HG03108 (cell line): Measurements from ENCODE around the gene RANBP6.
"Not testable (repeated sequence)": the region's sequence is repeated elsewhere in the genome, so short reads cannot be mapped to it uniquely, and the experiment has no call there.

Experiments
- ATAC-seq: cut with Tn5 transposase; IDR thresholded peaks from one replicate; pipeline ENCODE4 v1.9.1; 2021; ENCODE audit warnings: moderate library complexity; ENCODE audit not compliant: unreplicated experiment

Gene RANBP6

DNA sequence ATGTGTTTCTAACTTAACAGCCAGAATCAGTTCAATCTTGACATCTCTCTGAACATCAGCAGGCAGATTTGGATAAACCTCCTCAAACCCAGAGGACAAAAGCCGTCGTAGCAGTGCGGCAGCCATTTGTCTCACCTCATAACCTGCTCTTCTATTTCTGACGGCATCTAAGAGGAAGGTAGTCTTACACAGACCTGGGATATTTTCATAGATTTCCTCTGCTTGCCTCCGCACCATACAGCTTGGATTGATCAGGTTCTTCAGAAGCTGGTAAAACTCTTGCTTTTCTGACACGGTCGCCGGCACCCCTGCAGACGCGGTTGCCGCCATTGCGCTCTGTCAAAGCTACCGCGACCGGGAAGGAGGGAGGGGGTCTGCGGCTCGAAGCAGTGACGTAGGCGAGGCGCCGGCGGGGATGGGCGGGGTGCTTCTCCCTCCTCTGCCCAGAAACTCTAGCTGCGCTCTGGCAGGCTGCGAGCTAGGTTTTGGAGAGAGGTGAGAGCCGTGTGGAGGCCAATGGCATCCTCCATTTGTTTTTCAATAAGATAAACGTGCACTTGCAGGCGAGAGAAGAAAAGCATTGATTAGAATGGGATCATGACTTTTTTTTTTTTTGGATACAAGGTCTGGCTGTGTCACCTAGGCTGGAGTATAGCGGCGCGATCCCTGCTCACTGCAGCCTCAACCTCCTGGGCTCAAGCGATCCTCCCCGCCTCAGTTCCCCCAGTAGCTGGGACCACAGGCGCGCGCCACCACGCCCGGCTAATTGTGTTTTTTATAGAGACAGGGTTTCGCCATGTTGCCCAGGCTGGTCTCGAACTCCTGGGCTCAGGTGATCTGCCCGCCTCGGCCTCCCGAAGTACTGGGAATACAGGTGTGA, at the start of gene RANBP6:
Gene RANBP6, minus strand, starts transcription at position 347 of the 880 bp plus-strand sequence. Its CDS starts 17 bp downstream, at position 330.
- ATAC-seq = peak; percentile 97

DNA sequence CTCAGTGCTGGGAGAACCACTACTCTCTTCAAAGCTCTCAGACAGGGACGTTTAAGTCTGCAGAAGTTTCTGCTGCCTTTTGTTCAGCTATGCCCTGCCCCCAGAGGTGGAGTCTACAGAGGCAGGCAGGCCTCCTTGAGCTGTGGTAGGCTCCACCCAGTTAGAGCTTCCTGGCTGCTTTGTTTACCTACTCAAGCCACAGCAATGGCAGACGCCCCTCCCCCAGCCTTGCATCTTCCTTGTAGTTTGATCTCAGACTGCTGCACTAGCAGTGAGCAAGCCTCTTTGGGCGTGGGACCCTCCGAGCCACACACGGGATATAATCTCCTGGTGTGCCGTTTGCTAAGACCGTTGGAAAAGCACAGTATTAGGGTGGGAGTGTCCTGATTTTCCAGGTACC, 47.7 kb upstream of the RANBP6 start:
- ATAC-seq = not testable (repeated sequence)

DNA sequence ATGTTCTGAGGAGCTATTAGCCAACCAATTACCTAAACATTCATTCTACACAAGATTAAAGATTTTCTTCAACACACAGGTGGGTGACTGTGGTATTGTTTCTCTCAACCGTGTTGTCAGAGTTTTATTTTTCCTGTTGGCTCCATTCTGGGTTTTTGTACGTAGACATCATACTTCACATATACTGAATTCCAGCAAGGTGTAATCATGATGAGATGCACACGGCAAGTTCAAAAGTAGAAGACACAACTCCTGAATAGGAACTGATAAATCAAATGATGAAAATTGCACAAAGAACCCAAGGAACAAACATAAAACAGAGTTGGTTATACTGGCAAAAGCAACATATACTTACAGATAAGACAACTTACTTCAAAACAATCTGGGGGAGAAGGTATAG, 40.2 kb upstream of the RANBP6 start:
- no peak for ATAC-seq

DNA sequence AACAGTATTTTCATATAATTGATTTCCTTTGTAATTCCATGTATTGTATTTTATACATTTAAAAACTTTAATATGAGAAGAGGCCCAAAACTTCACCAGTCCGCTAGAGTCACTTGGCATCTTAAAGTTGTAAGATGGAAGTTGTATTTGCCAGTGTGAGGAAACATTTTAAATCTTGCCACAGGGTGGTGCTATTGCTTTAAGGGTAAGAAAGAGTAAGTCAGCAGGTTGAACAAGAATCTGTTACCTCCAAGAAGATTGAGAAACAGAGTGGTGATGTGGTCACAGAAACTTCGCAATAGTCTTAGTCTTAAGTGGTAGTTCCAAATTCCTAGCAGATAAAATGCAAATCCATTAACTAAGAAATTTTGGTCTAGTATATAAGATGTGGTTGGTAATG, 39.8 kb upstream of the RANBP6 start:
- ATAC-seq = peak; percentile 52

DNA sequence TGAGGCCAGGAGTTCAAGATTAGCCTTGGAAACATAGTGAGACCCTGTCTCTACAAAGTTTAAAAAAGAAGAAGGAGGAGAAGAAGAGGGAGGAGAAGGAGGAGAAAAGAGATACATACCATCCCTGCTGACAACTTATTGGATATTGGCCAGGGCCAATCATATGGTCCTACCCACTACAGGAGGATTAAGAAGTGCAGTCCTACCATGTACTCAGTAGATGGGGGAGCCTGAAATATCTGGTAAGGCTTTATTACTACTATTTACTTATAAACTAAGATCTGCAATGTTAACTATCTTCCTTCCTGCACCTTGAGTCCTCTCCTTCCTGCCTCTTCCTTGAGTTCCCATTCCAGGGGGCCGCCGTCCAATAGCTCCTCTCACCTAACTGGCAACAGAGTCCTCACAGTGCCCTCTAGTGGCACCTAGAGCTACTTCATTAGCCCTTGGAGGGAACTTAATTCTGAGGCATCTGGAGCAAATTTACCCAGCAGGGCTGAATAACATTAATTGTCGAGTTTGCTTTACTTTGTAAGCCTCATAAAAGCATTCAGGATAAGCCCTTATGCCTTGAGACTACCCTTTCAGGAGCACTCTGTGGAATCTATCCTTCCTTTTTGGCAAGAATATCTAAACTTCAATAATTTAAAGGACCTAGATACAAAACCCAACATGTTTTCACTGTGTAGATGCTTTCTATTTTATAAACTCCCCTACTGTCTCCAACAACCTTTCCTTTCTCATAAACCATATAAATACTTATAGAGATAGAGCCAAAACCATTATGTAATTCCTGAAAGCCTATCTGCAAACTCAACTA, 39.1 kb upstream of the RANBP6 start:
- ATAC-seq = no peak

DNA sequence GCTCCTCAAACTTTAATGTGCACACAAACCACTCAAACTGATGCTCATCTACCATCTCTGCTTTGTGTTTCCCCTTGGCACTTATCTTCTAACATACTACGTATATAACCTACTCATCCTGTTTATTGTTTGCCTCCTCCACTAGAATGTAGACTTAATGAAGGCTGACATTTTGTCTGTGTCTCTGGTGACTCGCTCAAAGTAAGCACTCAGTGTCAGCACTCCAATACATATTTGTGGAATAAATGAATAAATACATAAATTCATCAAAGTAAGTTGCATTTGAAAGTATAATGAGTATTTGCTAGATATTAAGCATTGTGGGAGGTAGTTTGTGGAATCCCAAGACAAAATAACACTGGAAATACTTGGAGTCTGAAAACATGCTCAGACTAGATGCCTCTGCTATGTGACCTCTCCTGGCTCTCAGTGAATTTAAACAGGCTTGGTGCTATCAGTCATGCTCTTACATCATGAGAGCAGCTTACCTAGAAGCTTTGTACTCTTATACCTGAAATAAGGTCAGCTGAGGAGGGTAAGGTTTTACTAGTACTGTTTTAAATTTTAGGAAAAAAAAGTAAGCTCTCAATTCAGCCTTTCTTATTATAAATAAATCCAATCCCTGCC, 37.0 kb upstream of the RANBP6 start:
- ATAC-seq = no peak

DNA sequence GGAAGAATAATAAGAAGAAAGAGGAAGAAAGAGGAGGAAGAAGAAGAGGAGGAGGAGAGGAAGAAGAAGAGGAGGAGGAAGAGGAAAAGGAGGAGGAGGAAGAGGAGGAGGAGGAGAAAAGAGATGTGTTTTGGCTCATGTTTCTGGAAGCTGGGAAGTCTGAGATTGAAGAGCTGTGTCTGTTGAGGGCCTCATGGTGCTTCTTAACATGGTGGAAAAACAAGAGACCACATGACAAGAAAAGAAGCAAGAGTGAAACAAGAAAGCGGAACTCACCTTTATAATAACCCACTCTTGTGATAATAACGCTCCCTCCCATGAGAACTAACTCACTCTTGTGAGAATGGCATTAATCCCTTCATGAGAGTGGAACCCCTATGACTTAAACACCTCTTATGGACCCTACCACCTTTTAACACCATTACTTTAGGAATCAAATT, 36.1 kb upstream of the RANBP6 start:
- no peak for ATAC-seq

DNA sequence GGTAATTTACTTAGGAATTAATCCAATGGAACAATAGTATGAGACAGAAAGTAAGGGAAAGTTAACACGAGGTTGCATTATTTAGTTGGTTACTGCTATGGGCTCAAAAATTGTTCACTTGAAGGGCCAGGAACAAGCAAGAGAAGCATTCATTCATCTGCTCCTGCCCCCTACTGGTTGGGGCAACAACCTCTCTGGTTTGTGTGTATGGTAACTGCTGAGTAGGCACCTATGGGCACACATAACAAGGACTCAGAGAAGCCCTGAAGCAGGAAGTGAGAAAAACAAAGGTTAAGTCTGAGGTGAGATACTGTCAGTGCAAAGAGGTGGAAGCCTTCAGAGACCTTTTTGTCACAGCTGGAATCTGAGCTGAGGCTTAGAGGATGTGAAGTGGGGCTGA, 34.4 kb upstream of the RANBP6 start:
- peak; percentile 45 for ATAC-seq

DNA sequence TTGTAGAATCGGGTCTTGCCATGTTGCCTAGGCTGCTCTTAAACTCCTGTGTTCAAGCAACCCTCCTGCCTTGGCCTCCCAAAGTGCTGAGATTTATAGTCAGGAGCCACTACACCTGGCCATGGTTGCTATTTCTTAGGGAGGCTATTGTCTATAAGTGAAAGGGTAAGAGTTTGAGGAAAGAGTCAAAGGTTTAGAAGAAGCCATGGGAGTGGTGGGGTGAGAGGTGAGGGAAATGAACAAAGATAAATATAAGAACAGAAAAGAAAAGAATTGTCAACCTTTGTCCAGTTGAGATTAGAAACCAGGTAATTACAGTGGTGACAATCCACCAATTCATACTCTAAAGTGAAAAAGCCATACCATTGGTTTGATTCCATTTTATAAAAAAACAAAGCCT, 32.6 kb upstream of the RANBP6 start:
- ATAC-seq = no peak

DNA sequence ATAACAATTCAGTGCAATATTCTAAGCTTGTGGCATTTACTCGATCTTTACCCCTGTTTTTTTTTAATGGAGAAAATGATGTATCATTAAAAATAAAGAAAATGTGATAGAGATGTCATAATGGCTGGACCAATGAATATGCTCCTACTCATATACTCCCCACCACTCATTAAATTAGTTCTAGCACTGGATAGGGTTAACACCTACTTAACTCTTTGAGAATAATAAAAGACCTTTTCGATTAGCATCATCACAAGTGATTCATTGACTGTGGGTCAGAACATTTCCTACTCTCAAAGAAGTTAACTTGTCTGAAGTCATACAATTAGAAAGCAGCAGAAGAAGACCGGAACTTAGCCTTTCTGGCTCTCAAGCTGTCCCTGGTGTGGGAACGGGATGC, 31.6 kb upstream of the RANBP6 start:
- ATAC-seq = no peak

DNA sequence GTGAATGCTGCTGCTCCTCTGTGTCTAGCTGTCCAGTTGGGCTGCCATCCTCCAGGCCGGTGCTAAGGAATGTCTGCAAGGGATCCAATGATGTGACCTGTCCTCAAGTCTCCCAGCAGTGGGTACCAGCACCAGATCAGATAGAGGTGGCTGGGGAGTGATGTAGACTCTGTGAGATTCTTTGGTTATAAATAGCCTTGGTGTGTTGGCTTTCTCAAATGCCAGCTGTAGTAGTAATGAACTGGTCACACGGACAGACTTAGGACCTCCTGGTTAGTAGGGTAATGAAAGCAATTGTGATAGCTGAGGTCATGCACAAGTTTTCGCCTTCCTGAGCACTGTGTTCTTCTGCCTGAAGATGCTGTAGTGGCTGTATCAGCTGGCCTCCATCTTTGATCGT, 29.9 kb upstream of the RANBP6 start:
- no peak for ATAC-seq

DNA sequence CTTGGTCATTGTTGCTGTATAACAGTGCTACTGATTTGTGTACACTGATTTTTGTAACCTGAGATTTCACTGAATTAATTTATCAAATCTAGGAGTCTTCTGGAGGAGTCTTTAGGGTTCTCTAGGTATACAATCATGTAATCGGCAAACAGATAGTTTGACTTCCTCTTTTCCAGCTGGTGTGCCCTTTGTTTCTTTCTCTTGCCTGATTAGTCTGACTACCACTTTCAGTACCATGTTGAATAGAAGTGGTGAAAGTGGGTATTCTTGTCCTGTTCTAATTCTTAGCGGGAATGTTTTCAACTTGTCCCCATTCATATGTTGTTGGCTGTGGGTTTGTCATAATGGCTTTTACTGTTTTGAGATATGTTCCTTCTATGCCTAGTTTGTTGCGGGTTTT, 24.7 kb upstream of the RANBP6 start:
- no peak for ATAC-seq

DNA sequence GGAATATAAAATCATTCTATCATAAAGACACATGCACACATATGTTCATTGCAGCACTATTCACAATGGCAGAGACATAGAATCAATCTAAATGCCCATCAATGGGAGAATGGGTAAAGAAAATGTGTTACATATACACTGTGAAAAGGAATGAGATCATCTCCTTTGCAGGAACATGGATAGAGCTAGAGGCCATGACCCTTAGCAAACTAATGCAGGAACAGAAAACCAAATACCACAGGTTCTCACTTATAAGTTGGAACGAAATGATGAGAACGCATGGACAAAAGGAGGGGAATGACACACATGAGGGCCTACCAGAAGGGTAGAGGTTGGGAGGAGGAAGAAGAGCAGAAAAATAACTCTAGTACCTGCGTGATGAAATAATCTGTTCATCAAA, 21.0 kb upstream of the RANBP6 start:
- no peak for ATAC-seq

DNA sequence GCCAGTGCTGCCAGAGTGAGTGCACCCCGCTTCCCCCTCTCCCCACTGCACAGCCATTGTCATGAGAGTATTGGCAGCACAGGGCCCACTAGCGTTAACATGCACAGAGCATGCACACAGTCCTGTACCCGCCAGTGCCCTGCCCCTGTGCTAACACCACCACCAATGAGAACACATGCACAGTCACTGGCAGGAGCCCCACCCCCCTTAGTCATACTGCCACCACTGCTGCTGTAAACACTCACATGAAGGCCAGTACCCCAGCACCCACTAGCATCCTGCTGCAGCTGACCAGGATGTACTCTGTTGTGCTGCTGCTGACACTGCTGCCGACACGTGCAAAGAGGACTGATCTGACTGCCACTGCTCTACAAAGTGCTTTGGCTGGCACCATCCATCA, 19.5 kb upstream of the RANBP6 start:
- ATAC-seq = no peak

DNA sequence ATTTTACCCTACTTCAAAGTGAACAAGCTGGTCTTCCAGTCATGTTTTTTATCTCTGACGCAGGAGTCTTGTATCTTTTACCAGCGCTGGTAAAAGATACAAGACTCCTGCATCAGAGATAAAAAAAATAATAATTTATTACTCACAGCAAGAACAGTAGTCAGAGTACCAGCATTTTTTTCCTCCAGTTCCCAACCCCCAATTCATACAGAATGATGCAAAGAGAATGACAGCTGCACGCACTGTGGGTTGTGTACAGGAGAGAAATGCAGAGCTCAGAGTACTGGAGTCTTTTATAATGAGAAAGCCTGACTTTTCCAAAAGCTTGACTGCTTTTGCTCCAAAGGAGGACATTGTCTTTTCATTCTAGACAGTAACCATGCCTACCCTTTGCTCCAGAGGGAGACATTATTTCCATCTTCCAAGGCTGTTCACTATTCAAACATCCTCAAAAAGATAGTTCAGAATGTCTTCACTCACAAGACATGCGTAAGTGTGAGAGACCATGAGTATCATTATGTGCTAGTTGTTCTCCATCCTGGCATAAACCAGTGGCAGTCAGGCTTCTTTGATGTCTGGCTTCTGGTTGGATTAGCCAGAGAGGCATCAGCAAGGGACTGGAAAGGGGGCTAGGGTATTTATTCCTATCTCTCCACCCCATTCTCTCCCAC, 14.3 kb upstream of the RANBP6 start:
- no peak for ATAC-seq

DNA sequence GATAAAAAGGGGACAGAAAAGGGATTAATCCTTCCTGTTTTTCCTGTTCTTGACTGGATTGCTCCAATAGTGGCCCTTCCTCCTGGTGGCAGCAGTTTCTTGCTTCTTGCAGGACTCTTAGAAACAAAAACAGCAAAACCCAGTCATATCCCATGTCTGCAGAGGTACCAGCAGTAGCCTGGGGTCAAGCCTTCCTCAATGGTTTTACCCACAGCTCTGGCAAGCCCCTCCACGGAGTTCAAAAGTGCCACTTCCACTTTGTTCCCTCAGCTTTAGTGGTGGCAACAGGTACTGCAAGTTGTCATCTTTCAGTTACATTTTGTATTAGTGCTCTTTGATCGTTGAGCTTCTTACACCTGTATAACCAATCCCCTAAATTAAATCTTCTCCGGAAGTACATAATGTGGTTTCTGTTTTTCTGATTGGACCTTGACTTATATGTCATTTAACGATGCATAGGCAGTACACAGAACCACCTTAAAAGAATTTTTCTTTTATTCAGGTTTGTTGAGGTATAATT, 8.7 kb upstream of the RANBP6 start:
- ATAC-seq = peak; percentile 54

DNA sequence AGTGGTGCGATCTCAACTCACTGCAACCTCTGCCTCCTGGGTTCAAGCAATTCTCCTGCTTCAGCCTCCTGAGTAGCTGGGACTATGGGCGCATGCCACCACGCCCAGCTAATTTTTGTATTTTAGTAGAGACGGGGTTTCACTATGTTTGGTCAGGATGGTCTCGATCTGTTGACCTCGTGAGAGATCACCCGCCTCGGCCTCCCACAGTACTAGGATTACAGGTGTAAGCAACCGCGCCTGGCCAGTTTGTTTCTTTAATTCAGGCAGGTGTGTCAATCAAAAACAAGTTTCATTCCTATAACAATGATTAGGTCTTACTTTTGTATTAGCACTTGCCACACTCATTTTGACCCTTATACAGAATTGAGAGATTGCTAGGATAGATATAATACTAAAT, 1.6 kb upstream of the RANBP6 start:
- ATAC-seq = not testable (repeated sequence)

DNA sequence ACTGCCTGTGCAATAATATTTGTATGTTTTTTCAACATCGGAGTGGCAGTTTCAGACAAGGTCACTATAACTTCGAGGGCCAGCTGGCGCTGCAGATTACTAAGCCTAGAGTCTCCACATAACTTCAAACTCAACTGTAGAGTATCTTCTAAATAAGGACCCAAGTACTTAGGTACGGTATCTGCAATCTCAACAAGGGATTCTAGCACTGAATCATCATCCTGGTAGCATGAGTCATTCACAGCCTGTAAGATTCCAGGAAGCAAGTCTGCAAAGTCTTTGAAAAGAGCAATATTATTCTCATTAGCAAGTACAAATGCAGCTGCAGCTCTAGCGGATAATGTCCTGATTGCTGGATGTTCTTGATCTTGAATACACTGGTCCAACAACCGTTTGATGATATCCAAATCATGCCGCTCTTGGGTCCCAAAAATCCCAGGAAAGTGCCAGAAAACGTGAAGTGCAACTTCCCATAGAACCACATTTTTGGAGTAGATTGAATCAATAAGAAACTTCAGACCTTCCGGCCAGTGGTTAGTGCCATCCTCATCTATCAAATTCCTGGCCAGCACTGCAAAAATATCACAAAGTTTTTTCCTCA, 654 bp downstream of the RANBP6 start:
- no peak for ATAC-seq

DNA sequence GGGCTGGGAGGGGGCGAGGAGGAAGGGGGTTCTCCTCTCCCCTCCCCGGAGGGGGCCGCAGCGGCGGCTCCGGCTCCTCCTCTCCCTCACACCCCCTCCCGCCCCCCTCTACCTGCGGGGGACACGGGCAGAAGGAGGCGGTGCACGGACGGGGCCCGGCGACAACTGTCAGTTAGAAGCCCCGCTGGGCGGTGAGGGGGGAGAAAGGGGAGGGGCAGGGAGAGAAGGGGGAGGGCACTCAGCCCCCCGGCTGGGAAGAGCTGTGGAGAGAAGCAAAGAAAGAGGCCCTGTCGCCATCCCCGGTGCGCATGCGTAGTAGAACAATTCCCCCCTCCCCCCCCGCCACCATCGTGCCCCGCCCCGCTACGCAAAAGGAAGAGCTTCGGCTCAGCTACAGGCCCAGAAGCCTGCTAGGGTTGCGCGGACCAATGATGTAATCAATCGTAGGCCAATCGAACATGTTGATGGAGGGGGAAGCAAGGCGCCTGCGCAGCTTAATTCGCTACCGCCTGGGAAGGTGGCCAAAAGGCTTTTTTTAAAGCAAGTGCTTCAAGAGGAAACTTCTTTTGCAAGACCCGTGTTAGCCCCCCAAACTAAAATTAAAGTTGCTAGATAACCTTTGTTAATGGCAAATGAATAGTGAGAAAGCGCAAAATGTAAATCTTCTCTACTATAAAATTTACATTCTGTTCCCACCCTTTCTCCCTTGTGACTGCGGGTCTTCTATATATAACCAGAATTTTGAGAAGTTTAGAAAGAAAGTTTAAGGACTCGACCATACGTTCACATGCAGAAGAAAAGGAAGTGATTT, 7.0 kb downstream of the RANBP6 start:
- ATAC-seq = peak; percentile 66

DNA sequence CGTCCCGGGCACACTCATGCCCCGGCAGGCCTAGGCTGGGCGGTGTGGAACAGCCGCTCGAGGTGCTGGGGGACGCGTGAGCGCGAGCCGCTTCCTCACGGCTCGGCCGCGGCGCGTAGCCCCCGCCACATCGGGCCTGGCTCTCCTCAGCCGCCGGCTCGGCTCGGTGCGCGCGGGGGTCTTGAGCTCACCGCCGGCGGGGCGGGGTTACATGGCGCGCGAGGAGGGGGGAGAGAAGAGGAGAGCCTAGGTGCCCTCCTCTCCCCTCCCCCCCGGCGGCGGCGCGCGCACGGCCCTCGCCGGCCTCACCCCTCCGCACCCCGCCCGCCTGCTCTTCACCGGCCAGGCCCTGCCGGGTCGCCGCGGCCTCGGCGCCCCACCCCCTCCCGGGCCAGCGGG, 7.7 kb downstream of the RANBP6 start:
- ATAC-seq = peak; percentile 46
